ENCODE results near the gene TBC1D16.
"Not testable (repeated sequence)": the region's sequence is repeated elsewhere in the genome, so short reads cannot be mapped to it uniquely, and the experiment has no call there.

Gene TBC1D16

GRCh38 chr17:79907217-79907715, 128.4 kb downstream of the TBC1D16 start:
- FAIRE-seq, result no peak
- TF ChIP-seq POLR2AphosphoS5 (IDR thresholded peaks at IDR 0.05; ENCODE audit: low read depth, low read length), result no peak
- TF ChIP-seq POU2F2 (IDR thresholded peaks at IDR 0.05; ENCODE audit: low read depth, low read length), result no peak
- no peak for TF ChIP-seq PAX5 (IDR thresholded peaks at IDR 0.05; ENCODE audit: insufficient read depth, low read length, severe bottlenecking)
- no peak for TF ChIP-seq POLR2A (IDR thresholded peaks at IDR 0.05; ENCODE audit: low read depth, low read length)
- no peak for TF ChIP-seq SPI1 (IDR thresholded peaks at IDR 0.05; ENCODE audit: low read depth, low read length)
- TF ChIP-seq TAF1 (IDR thresholded peaks at IDR 0.05; ENCODE audit: low read depth, low read length), result no peak
- no peak for DNase-seq (ENCODE audit: insufficient read length, low spot score)

GRCh38 chr17:79905832-79906231, 129.8 kb downstream of the TBC1D16 start:
- DNase-seq (ENCODE audit: insufficient read length, low spot score), result no peak
- TF ChIP-seq POLR2AphosphoS5 (IDR thresholded peaks at IDR 0.05; ENCODE audit: low read depth, low read length) (no peak), POU2F2 (IDR thresholded peaks at IDR 0.05; ENCODE audit: low read depth, low read length) (no peak), POLR2A (IDR thresholded peaks at IDR 0.05; ENCODE audit: low read depth, low read length) (no peak), SPI1 (IDR thresholded peaks at IDR 0.05; ENCODE audit: low read depth, low read length) (no peak)
- no peak for FAIRE-seq

DNA sequence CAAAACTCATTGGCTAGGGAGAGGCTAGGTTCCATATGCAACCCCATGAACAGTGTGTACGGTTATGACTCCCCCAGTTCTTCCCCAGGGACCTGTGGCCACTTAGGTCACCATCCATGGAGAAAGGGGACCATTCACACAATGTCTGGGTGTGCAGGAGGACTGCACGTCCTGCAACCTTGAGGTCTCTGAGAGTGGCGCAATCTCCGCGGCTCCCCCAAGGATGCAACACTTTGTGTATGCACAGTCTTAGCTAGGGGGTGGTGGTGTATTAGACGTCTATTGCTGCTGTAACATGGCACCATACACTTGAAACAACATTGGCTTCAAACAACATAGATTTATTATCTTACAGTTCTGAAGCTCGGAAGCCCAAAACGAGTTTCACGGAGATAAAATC, 130.8 kb downstream of the TBC1D16 start:
- no peak for FAIRE-seq

DNA sequence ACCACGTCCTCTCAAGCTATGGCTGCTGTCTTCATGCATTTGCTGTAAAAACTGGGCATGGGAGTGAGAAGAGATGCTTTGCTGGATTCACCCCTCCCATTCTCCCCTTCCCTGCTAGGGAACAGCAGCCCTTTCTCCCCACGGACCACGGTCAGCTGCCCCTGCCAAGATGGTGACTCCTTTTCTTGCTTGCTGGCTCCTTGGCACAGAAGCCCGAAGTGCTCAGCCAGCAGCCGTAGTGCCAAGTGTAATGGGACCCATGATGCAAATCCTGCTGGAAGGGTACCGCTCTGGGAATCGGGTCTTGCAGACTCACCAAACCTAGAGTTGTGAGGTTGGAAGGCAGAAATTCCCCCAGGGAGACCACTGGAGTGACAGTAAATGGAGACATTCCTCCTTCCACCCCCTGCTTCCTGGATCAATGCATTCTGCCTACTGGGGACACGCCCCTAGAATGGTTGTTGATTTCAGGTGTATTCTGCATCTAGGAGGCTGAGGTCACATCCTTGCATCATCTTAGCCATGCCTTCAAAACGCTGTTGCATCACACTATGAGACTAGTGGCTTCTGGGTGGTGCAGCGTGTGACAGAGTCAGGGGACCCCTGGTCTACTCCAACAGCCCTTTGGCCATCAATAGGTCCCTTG, 133.4 kb downstream of the TBC1D16 start:
- TF ChIP-seq SPI1 (IDR thresholded peaks at IDR 0.05; ENCODE audit: low read depth, low read length), result no peak
- TF ChIP-seq POLR2A (IDR thresholded peaks at IDR 0.05; ENCODE audit: low read depth, low read length), result no peak
- TF ChIP-seq PAX5 (IDR thresholded peaks at IDR 0.05; ENCODE audit: insufficient read depth, low read length, severe bottlenecking), result no peak
- no peak for TF ChIP-seq POLR2AphosphoS5 (IDR thresholded peaks at IDR 0.05; ENCODE audit: low read depth, low read length)
- TF ChIP-seq TAF1 (IDR thresholded peaks at IDR 0.05; ENCODE audit: low read depth, low read length), result no peak
- TF ChIP-seq POU2F2 (IDR thresholded peaks at IDR 0.05; ENCODE audit: low read depth, low read length), result no peak
- no peak for FAIRE-seq
- no peak for DNase-seq (ENCODE audit: insufficient read length, low spot score)

More for the DNA sequence above, 130.8 kb downstream of the TBC1D16 start:
- TF ChIP-seq TAF1 (IDR thresholded peaks at IDR 0.05; ENCODE audit: low read depth, low read length) (no peak), PAX5 (IDR thresholded peaks at IDR 0.05; ENCODE audit: insufficient read depth, low read length, severe bottlenecking) (no peak), POU2F2 (IDR thresholded peaks at IDR 0.05; ENCODE audit: low read depth, low read length) (no peak), SPI1 (IDR thresholded peaks at IDR 0.05; ENCODE audit: low read depth, low read length) (no peak), POLR2A (IDR thresholded peaks at IDR 0.05; ENCODE audit: low read depth, low read length) (no peak), POLR2AphosphoS5 (IDR thresholded peaks at IDR 0.05; ENCODE audit: low read depth, low read length) (no peak)
- no peak for DNase-seq (ENCODE audit: insufficient read length, low spot score)

GRCh38 chr17:79901131-79901530, 134.5 kb downstream of the TBC1D16 start:
- DNase-seq (ENCODE audit: insufficient read length, low spot score), result no peak
- no peak for FAIRE-seq
- TF ChIP-seq SPI1 (IDR thresholded peaks at IDR 0.05; ENCODE audit: low read depth, low read length) (no peak), POLR2AphosphoS5 (IDR thresholded peaks at IDR 0.05; ENCODE audit: low read depth, low read length) (no peak), PAX5 (IDR thresholded peaks at IDR 0.05; ENCODE audit: insufficient read depth, low read length, severe bottlenecking) (no peak), POU2F2 (IDR thresholded peaks at IDR 0.05; ENCODE audit: low read depth, low read length) (no peak), TAF1 (IDR thresholded peaks at IDR 0.05; ENCODE audit: low read depth, low read length) (no peak), POLR2A (IDR thresholded peaks at IDR 0.05; ENCODE audit: low read depth, low read length) (no peak)

- FAIRE-seq (no peak), DNase-seq (ENCODE audit: insufficient read length, low spot score) (no peak)
- no peak for TF ChIP-seq SPI1 (IDR thresholded peaks at IDR 0.05; ENCODE audit: low read depth, low read length)
- no peak for TF ChIP-seq POLR2AphosphoS5 (IDR thresholded peaks at IDR 0.05; ENCODE audit: low read depth, low read length)
Observed at GRCh38 chr17:79899584-79899983, 136.1 kb downstream of the TBC1D16 start.

DNA sequence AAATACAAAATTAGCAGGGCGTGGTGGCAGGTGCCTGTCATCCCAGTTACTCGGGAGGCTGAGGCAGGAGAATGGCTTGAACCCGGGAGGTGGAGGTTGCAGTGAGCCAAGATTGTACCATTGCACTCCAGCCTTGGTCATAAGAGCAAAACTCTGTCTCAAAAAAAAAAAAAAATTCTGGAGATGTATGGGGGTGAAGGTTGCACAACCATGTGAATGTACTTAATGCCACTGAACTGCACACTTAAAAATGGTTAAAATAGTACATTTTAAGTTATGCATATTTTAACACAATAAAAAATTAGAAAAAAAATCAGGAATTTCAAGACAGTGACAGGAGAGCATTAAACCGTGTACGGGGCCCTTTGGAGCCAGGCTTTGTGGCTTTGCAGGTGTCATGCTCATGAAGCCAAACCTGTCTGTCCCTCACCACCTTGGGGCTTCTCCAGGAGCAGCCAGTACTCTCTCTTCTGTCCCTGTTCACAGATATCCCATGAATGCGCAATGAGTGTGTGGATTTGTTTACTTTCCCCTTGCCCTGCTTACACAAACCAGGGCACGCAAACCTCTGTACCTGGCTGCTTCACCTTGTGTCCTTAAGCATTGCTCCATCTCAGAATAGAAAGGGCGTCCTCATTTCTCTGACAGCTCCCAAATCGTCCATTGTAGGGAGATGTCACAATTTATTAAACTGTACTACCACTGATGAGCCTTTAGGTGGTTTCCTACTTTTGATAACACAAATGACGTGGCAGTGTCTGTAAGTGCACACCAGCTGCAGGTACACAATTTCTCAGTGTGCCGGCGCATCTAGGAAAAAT, 138.2 kb downstream of the TBC1D16 start:
- no peak for TF ChIP-seq POLR2A (IDR thresholded peaks at IDR 0.05; ENCODE audit: low read depth, low read length)
- FAIRE-seq (no peak), DNase-seq (ENCODE audit: insufficient read length, low spot score) (no peak)

DNA sequence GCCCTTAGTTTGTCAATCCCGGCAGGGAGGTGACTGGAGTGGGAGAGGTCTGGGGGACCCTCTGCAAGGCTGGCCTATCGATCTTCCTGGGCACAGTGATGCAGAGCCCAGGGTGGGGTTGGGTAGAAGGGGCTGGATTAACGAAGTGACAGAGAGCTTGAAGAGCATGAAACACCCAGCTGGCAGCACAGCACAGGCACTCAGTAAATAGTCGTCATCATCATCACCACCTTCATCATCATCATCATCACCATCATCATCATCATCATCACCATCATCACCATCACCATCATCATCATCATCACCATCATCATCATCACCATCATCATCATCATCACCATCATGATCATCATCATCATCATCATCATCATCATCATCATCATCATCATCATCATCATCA, 142.2 kb downstream of the TBC1D16 start:
- not testable (repeated sequence) for DNase-seq (ENCODE audit: insufficient read length, low spot score); FAIRE-seq

GRCh38 chr17:79892457-79893241, 143.0 kb downstream of the TBC1D16 start:
- DNase-seq (ENCODE audit: insufficient read length, low spot score) (no peak), FAIRE-seq (no peak)
- no peak for TF ChIP-seq POU2F2 (IDR thresholded peaks at IDR 0.05; ENCODE audit: low read depth, low read length)
- TF ChIP-seq POLR2A (IDR thresholded peaks at IDR 0.05; ENCODE audit: low read depth, low read length), result no peak
- no peak for TF ChIP-seq TAF1 (IDR thresholded peaks at IDR 0.05; ENCODE audit: low read depth, low read length)
- no peak for TF ChIP-seq POLR2AphosphoS5 (IDR thresholded peaks at IDR 0.05; ENCODE audit: low read depth, low read length)
- TF ChIP-seq PAX5 (IDR thresholded peaks at IDR 0.05; ENCODE audit: insufficient read depth, low read length, severe bottlenecking), result no peak
- no peak for TF ChIP-seq SPI1 (IDR thresholded peaks at IDR 0.05; ENCODE audit: low read depth, low read length)

Measured in GM12891 (cell line).